ENCODE data around the gene TNIK.

Gene TNIK

DNA sequence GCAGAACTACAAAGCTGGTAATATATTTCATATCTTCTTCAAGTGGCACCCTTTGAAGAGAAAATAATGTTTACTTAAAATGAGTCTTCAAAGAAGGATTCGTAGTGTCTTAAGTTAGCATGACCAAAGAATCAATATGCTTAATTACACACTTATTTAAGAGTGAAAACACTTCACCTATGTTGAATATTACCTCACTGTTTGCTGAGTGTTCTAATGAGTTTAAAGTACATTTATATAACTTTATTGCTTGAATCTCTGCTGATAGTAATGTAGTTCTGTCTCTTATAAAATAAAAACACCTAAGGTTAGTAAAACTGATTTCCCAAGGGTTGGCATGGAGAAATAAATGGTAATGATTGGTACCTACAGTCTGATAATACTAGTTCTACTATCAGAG lies 290.3 kb downstream of the TNIK start:
- Histone ChIP-seq H2AFZ (ENCODE audit: low read length) (no peak overlapping the region), H3K79me2 (ENCODE audit: insufficient read depth, low read length) (no peaks in the 10 kb centered on the region), H3F3A (ENCODE audit: low read depth) (no peaks in the 10 kb centered on the region), H3K9me3 (ENCODE audit: insufficient read depth, low read depth, low read length) (no peaks in the 10 kb centered on the region), H3K4me2 (ENCODE audit: low read depth, low read length, poor library complexity, severe bottlenecking) (no peak overlapping the region), H3K9me2 (replicated peaks; ENCODE audit: low read depth, low read length) (no peaks in the 10 kb centered on the region), H3K4me1 (ENCODE audit: insufficient read depth, low read length, poor library complexity, severe bottlenecking) (peaks cover 8% of the 10 kb centered on the region), H4K20me1 (ENCODE audit: insufficient read depth, low read length, poor library complexity, severe bottlenecking) (no peaks in the 10 kb centered on the region), H3K27me3 (ENCODE audit: insufficient read depth, low read length, poor library complexity, severe bottlenecking) (no peaks in the 10 kb centered on the region), H3K36me3 (ENCODE audit: insufficient read depth, low read length) (peaks cover 71% of the 10 kb centered on the region), H3K9ac (ENCODE audit: low read depth, low read length, poor library complexity, severe bottlenecking) (no peak overlapping the region), H3K4me3 (ENCODE audit: low read length, poor library complexity, severe bottlenecking) (no peak overlapping the region)
- no peak for TF ChIP-seq EZH2phosphoT487 (IDR thresholded peaks at IDR 0.05; ENCODE audit: borderline replicate concordance)
- TF ChIP-seq, protein P1, sequence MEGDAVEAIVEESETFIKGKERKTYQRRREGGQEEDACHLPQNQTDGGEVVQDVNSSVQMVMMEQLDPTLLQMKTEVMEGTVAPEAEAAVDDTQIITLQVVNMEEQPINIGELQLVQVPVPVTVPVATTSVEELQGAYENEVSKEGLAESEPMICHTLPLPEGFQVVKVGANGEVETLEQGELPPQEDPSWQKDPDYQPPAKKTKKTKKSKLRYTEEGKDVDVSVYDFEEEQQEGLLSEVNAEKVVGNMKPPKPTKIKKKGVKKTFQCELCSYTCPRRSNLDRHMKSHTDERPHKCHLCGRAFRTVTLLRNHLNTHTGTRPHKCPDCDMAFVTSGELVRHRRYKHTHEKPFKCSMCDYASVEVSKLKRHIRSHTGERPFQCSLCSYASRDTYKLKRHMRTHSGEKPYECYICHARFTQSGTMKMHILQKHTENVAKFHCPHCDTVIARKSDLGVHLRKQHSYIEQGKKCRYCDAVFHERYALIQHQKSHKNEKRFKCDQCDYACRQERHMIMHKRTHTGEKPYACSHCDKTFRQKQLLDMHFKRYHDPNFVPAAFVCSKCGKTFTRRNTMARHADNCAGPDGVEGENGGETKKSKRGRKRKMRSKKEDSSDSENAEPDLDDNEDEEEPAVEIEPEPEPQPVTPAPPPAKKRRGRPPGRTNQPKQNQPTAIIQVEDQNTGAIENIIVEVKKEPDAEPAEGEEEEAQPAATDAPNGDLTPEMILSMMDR (conservative IDR thresholded peaks at IDR 0.05; ENCODE audit: low read length) = no peak

- no peak for TF ChIP-seq EZH2phosphoT487 (IDR thresholded peaks at IDR 0.05; ENCODE audit: borderline replicate concordance)
- TF ChIP-seq, protein P1 (conservative IDR thresholded peaks at IDR 0.05; ENCODE audit: low read length) = no peak
- peaks cover 71% of the 10 kb centered on the region for H3K36me3 ChIP-seq (ENCODE audit: insufficient read depth, low read length)
Measured at GRCh38 chr3:171169443-171169842, 290.8 kb downstream of the TNIK start.

GRCh38 chr3:171168551-171168950 lies 291.7 kb downstream of the TNIK start:
- Histone ChIP-seq H4K20me1 (ENCODE audit: insufficient read depth, low read length, poor library complexity, severe bottlenecking) (no peaks in the 10 kb centered on the region), H3F3A (ENCODE audit: low read depth) (no peaks in the 10 kb centered on the region), H3K36me3 (ENCODE audit: insufficient read depth, low read length) (peaks cover 71% of the 10 kb centered on the region), H3K79me2 (ENCODE audit: insufficient read depth, low read length) (no peaks in the 10 kb centered on the region), H3K4me1 (ENCODE audit: insufficient read depth, low read length, poor library complexity, severe bottlenecking) (peaks cover 8% of the 10 kb centered on the region), H3K4me2 (ENCODE audit: low read depth, low read length, poor library complexity, severe bottlenecking) (no peak overlapping the region), H3K4me3 (ENCODE audit: low read length, poor library complexity, severe bottlenecking) (no peak overlapping the region), H3K9me3 (ENCODE audit: insufficient read depth, low read depth, low read length) (peaks cover 2% of the 10 kb centered on the region; the same call in 1 of the 2 replicates), H3K9me2 (replicated peaks; ENCODE audit: low read depth, low read length) (no peaks in the 10 kb centered on the region), H3K27me3 (ENCODE audit: insufficient read depth, low read length, poor library complexity, severe bottlenecking) (no peaks in the 10 kb centered on the region), H3K9ac (ENCODE audit: low read depth, low read length, poor library complexity, severe bottlenecking) (no peak overlapping the region), H2AFZ (ENCODE audit: low read length) (no peak overlapping the region)
- no peak for TF ChIP-seq EZH2phosphoT487 (IDR thresholded peaks at IDR 0.05; ENCODE audit: borderline replicate concordance)
- TF ChIP-seq, protein P1 (conservative IDR thresholded peaks at IDR 0.05; ENCODE audit: low read length) = no peak

More at GRCh38 chr3:171169443-171169842, 290.8 kb downstream of the TNIK start:
- Histone ChIP-seq H2AFZ (ENCODE audit: low read length) (no peak overlapping the region), H3K27me3 (ENCODE audit: insufficient read depth, low read length, poor library complexity, severe bottlenecking) (no peaks in the 10 kb centered on the region), H3K4me2 (ENCODE audit: low read depth, low read length, poor library complexity, severe bottlenecking) (no peak overlapping the region), H3F3A (ENCODE audit: low read depth) (no peaks in the 10 kb centered on the region), H4K20me1 (ENCODE audit: insufficient read depth, low read length, poor library complexity, severe bottlenecking) (no peaks in the 10 kb centered on the region), H3K9ac (ENCODE audit: low read depth, low read length, poor library complexity, severe bottlenecking) (no peak overlapping the region), H3K9me3 (ENCODE audit: insufficient read depth, low read depth, low read length) (no peaks in the 10 kb centered on the region), H3K4me1 (ENCODE audit: insufficient read depth, low read length, poor library complexity, severe bottlenecking) (peaks cover 8% of the 10 kb centered on the region), H3K79me2 (ENCODE audit: insufficient read depth, low read length) (no peaks in the 10 kb centered on the region), H3K9me2 (replicated peaks; ENCODE audit: low read depth, low read length) (no peaks in the 10 kb centered on the region), H3K4me3 (ENCODE audit: low read length, poor library complexity, severe bottlenecking) (no peak overlapping the region)

All from Loucy (cell line).